ENCODE data around the gene ZSCAN12.
A peak's percentile ranks its signal among the peaks of the same experiment; 100 is the strongest.

Gene ZSCAN12

GRCh38 chr6:28442586-28442985 is 43.0 kb upstream of the ZSCAN12 start:
- Histone ChIP-seq H3K27ac (no peak overlapping the region), H3K27me3 (peaks cover 0 to 17% of the 10 kb centered on the region in 2 donors), H3K9me3 (no peaks in the 10 kb centered on the region), H3K4me1 (peaks cover 0 to 6% (median 2%) of the 10 kb centered on the region in 4 donors), H3K36me3 (no peaks in the 10 kb centered on the region), H3K4me3 (peak overlapping the region; percentile 58 to 59)
- DNase-seq = no peak
- no peak for TF ChIP-seq CTCF (IDR thresholded peaks at IDR 0.05)
- intact Hi-C loops (cut with DNase I; ENCODE audit: low total_unique reads) = no loop called here

- intact Hi-C loops (cut with DNase I; ENCODE audit: low total_unique reads) = no loop called here
- H3K27me3 ChIP-seq = no peaks in the 10 kb centered on the region
- no peak for TF ChIP-seq CTCF (IDR thresholded peaks at IDR 0.05)
- H3K4me3 ChIP-seq = no peak overlapping the region
- H3K9me3 ChIP-seq = no peaks in the 10 kb centered on the region
- H3K36me3 ChIP-seq = peaks cover 0 to 20% (median 0%) of the 10 kb centered on the region in 3 donors
- H3K27ac ChIP-seq = no peak overlapping the region
- DNase-seq = no peak
- H3K4me1 ChIP-seq = no peaks in the 10 kb centered on the region
These were observed 36.9 kb upstream of the ZSCAN12 start for GRCh38 chr6:28436404-28436803.

- no peaks in the 10 kb centered on the region for H3K27me3 ChIP-seq
- no peak for TF ChIP-seq CTCF (IDR thresholded peaks at IDR 0.05)
- H3K36me3 ChIP-seq = peaks cover 0 to 20% (median 3%) of the 10 kb centered on the region in 3 donors
- no peak overlapping the region for H3K4me3 ChIP-seq
- no peak for DNase-seq
- H3K4me1 ChIP-seq = no peaks in the 10 kb centered on the region
- no peaks in the 10 kb centered on the region for H3K9me3 ChIP-seq
- intact Hi-C loops (cut with DNase I; ENCODE audit: low total_unique reads) = no loop called here
- no peak overlapping the region for H3K27ac ChIP-seq
These were observed 33.6 kb upstream of the ZSCAN12 start for GRCh38 chr6:28433119-28433518.

GRCh38 chr6:28429781-28430180 is 30.2 kb upstream of the ZSCAN12 start:
- Histone ChIP-seq H3K9me3 (peaks cover 0 to 10% (median 4%) of the 10 kb centered on the region in 3 donors), H3K4me3 (no peak overlapping the region), H3K27me3 (no peaks in the 10 kb centered on the region), H3K27ac (no peak overlapping the region), H3K4me1 (no peaks in the 10 kb centered on the region), H3K36me3 (peaks cover 3 to 18% (median 16%) of the 10 kb centered on the region in 3 donors)
- TF ChIP-seq CTCF (IDR thresholded peaks at IDR 0.05) = no peak
- no peak for DNase-seq
- intact Hi-C loops (cut with DNase I; ENCODE audit: low total_unique reads) = no loop called here

GRCh38 chr6:28425944-28426541 is 26.5 kb upstream of the ZSCAN12 start:
- Histone ChIP-seq H3K9me3 (peaks cover 0 to 10% (median 4%) of the 10 kb centered on the region in 3 donors), H3K27ac (no peak overlapping the region), H3K36me3 (peaks cover 3 to 29% (median 22%) of the 10 kb centered on the region in 3 donors), H3K4me1 (no peaks in the 10 kb centered on the region), H3K4me3 (no peak overlapping the region), H3K27me3 (no peaks in the 10 kb centered on the region)
- intact Hi-C loops (cut with DNase I; ENCODE audit: low total_unique reads) = no loop called here
- no peak for TF ChIP-seq CTCF (IDR thresholded peaks at IDR 0.05)
- no peak for DNase-seq
